CD14-positive monocyte (primary cell): ENCODE results near the gene BLVRB. TPM values are rescaled to one million over a fixed set of nuclear protein-coding genes. Genes with fewer than 3 reads are reported as not detected.

Source experiments
- DNase-seq, 3 donors: peaks; one replicate each; pipeline ENCODE4 v3.0.0-alpha.2; 2011 to 2022
- H2AFZ ChIP-seq: 2 replicates; pipeline ENCODE4 v1.6.0; 2012; ENCODE audit warnings: mild to moderate bottlenecking, low read depth, low read length, inconsistent platforms; ENCODE audit not compliant: insufficient read depth, poor library complexity, severe bottlenecking
- H3K27ac ChIP-seq, 2 donors: 1 replicate in 1 of 2; 2 replicates in 1 of 2; pipeline ENCODE4 v1.5.1; 2012 to 2013; ENCODE audit warnings: low read length in 2 of 2, control low read depth in 1 of 2, inconsistent platforms in 1 of 2, low read depth in 1 of 2, mild to moderate bottlenecking in 1 of 2
- H3K27me3 ChIP-seq, 2 donors: one replicate each; pipeline versions ENCODE4 v1.6.0 to v1.6.1; 2011 to 2013; ENCODE audit warnings: low read length in 2 of 2; ENCODE audit not compliant: control insufficient read depth in 2 of 2, insufficient read depth in 2 of 2
- H3K36me3 ChIP-seq, 2 donors: replicated peaks in 1 of 2; 1 replicate in 1 of 2; 2 replicates in 1 of 2; pipeline versions ENCODE4 v1.5.1 to v1.6.1; 2012 to 2013; ENCODE audit warnings: low read length in 2 of 2, control low read depth in 1 of 2, inconsistent platforms in 1 of 2, mild to moderate bottlenecking in 1 of 2; ENCODE audit not compliant: insufficient read depth in 2 of 2, control insufficient read depth in 1 of 2
- H3K4me1 ChIP-seq, 2 donors: 1 replicate in 1 of 2; 2 replicates in 1 of 2; pipeline versions ENCODE4 v1.5.1 to v1.6.1; 2012 to 2013; ENCODE audit warnings: low read length in 2 of 2, control low read depth in 1 of 2, inconsistent platforms in 1 of 2, mild to moderate bottlenecking in 1 of 2, moderate library complexity in 1 of 2; ENCODE audit not compliant: insufficient read depth in 2 of 2, control insufficient read depth in 1 of 2
- H3K4me2 ChIP-seq: replicated peaks from 2 replicates; pipeline ENCODE3; 2012; ENCODE audit warnings: low read length, moderate library complexity, mild to moderate bottlenecking; ENCODE audit not compliant: poor library complexity, severe bottlenecking; ENCODE audit errors: extremely low read depth
- H3K4me3 ChIP-seq, 3 experiments: fragments of 200-600 bp in 1 of 3; sonication (generic) in 1 of 3; replicated peaks in 1 of 3; 1 replicate in 2 of 3; 2 replicates in 1 of 3; pipeline ENCODE4 v1.5.1; 2011 to 2013; ENCODE audit warnings: low read length in 3 of 3, mild to moderate bottlenecking in 3 of 3, control low read depth in 2 of 3, low read depth in 2 of 3, inconsistent platforms in 1 of 3, moderate library complexity in 1 of 3
- H3K79me2 ChIP-seq: 2 replicates; pipeline ENCODE4 v1.6.0; 2012; ENCODE audit warnings: mild to moderate bottlenecking, control low read depth, inconsistent platforms, low read length, moderate library complexity; ENCODE audit not compliant: insufficient read depth
- H3K9ac ChIP-seq: 2 replicates; pipeline ENCODE4 v1.6.0; 2017; ENCODE audit warnings: low read length, mild to moderate bottlenecking; ENCODE audit not compliant: insufficient read depth, poor library complexity, severe bottlenecking
- H3K9me3 ChIP-seq, 2 donors: replicated peaks in 1 of 2; 1 replicate in 1 of 2; 2 replicates in 1 of 2; pipeline versions ENCODE4 v1.5.1 to v1.6.1; 2012 to 2013; ENCODE audit warnings: low read length in 2 of 2, control low read depth in 1 of 2; ENCODE audit not compliant: control insufficient read depth in 1 of 2, insufficient read depth in 1 of 2
- H4K20me1 ChIP-seq: 2 replicates; pipeline ENCODE4 v1.6.0; 2012; ENCODE audit warnings: mild to moderate bottlenecking, low read length, control low read depth, moderate library complexity; ENCODE audit not compliant: insufficient read depth
- H3K27ac Mint-ChIP-seq, 7 donors: one replicate each; pipeline ENCODE4 v1.8.0; 2020; ENCODE audit warnings: mild to moderate bottlenecking in 7 of 7, mixed read lengths in 7 of 7, moderate library complexity in 6 of 7, inconsistent platforms in 2 of 7
- H3K27me3 Mint-ChIP-seq, 3 donors: one replicate each; pipeline ENCODE4 v1.8.0; 2021 to 2022; ENCODE audit warnings: low read depth in 3 of 3, mild to moderate bottlenecking in 3 of 3, mixed read lengths in 3 of 3, moderate library complexity in 3 of 3, inconsistent platforms in 1 of 3
- H3K36me3 Mint-ChIP-seq, 2 donors: one replicate each; pipeline ENCODE4 v1.8.0; 2020; ENCODE audit warnings: mixed read lengths in 2 of 2, inconsistent platforms in 1 of 2, mild to moderate bottlenecking in 1 of 2
- H3K4me1 Mint-ChIP-seq: one replicate; pipeline ENCODE4 v1.8.0; 2020; ENCODE audit warnings: mild to moderate bottlenecking, mixed read lengths
- H3K4me3 Mint-ChIP-seq, 2 donors: one replicate each; pipeline ENCODE4 v1.8.0; 2020; ENCODE audit warnings: mild to moderate bottlenecking in 2 of 2, mixed read lengths in 2 of 2, moderate library complexity in 1 of 2
- H3K9me3 Mint-ChIP-seq, 7 donors: one replicate each; pipeline ENCODE4 v1.8.0; 2020 to 2022; ENCODE audit warnings: mixed read lengths in 7 of 7, mild to moderate bottlenecking in 6 of 7, moderate library complexity in 6 of 7, inconsistent platforms in 2 of 7
- CTCF ChIP-seq: fragments of 200-600 bp; IDR thresholded peaks from one replicate; pipeline ENCODE4 v1.8.0; 2022; ENCODE audit warnings: antibody characterized with exemption, mild to moderate bottlenecking
- WGBS: methylation state at CpG from one replicate; pipeline ENCODE4 v1.1.5; 2013; ENCODE audit warnings: missing lambda C conversion rate; ENCODE audit not compliant: insufficient coverage; 5-methylcytosine and 5-hydroxymethylcytosine counted together
- intact Hi-C, 2 donors: fragments of 100-400 bp; cut with micrococcal nuclease; formaldehyde crosslinking; loops; one replicate each; pipeline versions ENCODE4 v1.15.0 to v1.15.1; 2023
- polyA plus RNA-seq, 3 donors: library from polyadenylated mRNA; depleted of rRNA in 1 of 3; unstranded in 2 of 3; stranded (reverse) in 1 of 3; fragments of 300-500 nt in 2 of 3; fragments of >200 nt in 1 of 3; fragmentation: Illumina TruSeq in 2 of 3; gene quantifications; 1 replicate in 2 of 3; 2 replicates in 1 of 3; pipeline ENCODE4 v1.2.3, GENCODE V29; 2012 to 2021

The BLVRB gene
- polyA plus RNA-seq, 3 donors = 299 to 625 (median 601) TPM

- H3K27me3 Mint-ChIP-seq = peaks cover 12 to 39% (median 14%) of the 10 kb centered on the region in 3 donors
- H4K20me1 ChIP-seq = no peaks in the 10 kb centered on the region
- H3K4me3 ChIP-seq = no peak overlapping the region
- intact Hi-C loops = no loop called here
- peaks cover 4% of the 10 kb centered on the region for H3K4me1 Mint-ChIP-seq
- TF ChIP-seq CTCF = no peak
- WGBS = 78% methylated on average over 1 of the region's 1 CpG
- H3K27ac Mint-ChIP-seq = no peak overlapping the region
- peaks cover 0 to 11% (median 2%) of the 10 kb centered on the region in 7 donors for H3K9me3 Mint-ChIP-seq
- no peak overlapping the region for H3K4me2 ChIP-seq
- H3K9ac ChIP-seq = no peak overlapping the region
- no peak for DNase-seq
- H3K4me3 Mint-ChIP-seq = peak overlapping the region in 1 of 2 donors; percentile 17
- H3K27ac ChIP-seq = no peak overlapping the region
- no peaks in the 10 kb centered on the region for H3K36me3 Mint-ChIP-seq
- H3K79me2 ChIP-seq = no peaks in the 10 kb centered on the region
- H3K36me3 ChIP-seq = no peaks in the 10 kb centered on the region
- H2AFZ ChIP-seq = no peak overlapping the region
- peaks cover 0 to 3% of the 10 kb centered on the region in 2 donors for H3K4me1 ChIP-seq
- H3K9me3 ChIP-seq = peaks cover 0 to 3% of the 10 kb centered on the region in 2 donors
- H3K27me3 ChIP-seq = peaks cover 0 to 3% of the 10 kb centered on the region in 2 donors
These were observed 28.8 kb upstream of the BLVRB start for GRCh38 chr19:40494191-40494838.

GRCh38 chr19:40493778-40494177 lies 28.2 kb upstream of the BLVRB start:
- H3K4me3 Mint-ChIP-seq = no peak overlapping the region
- peaks cover 0 to 17% (median 7%) of the 10 kb centered on the region in 7 donors for H3K9me3 Mint-ChIP-seq
- Histone ChIP-seq H3K36me3 (no peaks in the 10 kb centered on the region), H3K27me3 (peaks cover 0 to 3% of the 10 kb centered on the region in 2 donors), H4K20me1 (no peaks in the 10 kb centered on the region), H3K4me1 (peaks cover 0 to 8% of the 10 kb centered on the region in 2 donors), H3K9me3 (peaks cover 0 to 6% of the 10 kb centered on the region in 2 donors), H3K4me3 (no peak overlapping the region), H3K4me2 (no peak overlapping the region), H3K79me2 (no peaks in the 10 kb centered on the region), H3K9ac (no peak overlapping the region), H3K27ac (no peak overlapping the region), H2AFZ (no peak overlapping the region)
- no peak for TF ChIP-seq CTCF
- no peak overlapping the region for H3K27ac Mint-ChIP-seq
- no peaks in the 10 kb centered on the region for H3K36me3 Mint-ChIP-seq
- peaks cover 14 to 43% (median 19%) of the 10 kb centered on the region in 3 donors for H3K27me3 Mint-ChIP-seq
- DNase-seq = no peak
- WGBS = no CpG with 5 or more reads among the region's 4 CpGs
- H3K4me1 Mint-ChIP-seq = peaks cover 6% of the 10 kb centered on the region
- intact Hi-C loops = no loop called here
